GM23338 (cell line): ENCODE data around the gene NR1D1. TPM values are rescaled to one million over a fixed set of nuclear protein-coding genes. Genes with fewer than 3 reads are reported as not detected.

Experiments
- ATAC-seq: fragments of 200-7000 bp; cut with Tn5 transposase; 3 replicates; pipeline ENCODE4 v1.9.1; 2020
- DNase-seq: peaks from one replicate; pipeline ENCODE4 v3.0.0-alpha.2; 2015; ENCODE audit warnings: low spot score
- H2AFZ ChIP-seq: fragments of 200-600 bp; sonication (generic); 2 replicates; pipeline ENCODE4 v1.8.0; 2016; ENCODE audit warnings: antibody characterized with exemption, mild to moderate bottlenecking, moderate library complexity
- H3F3A ChIP-seq: fragments of 200-600 bp; sonication (generic); replicated peaks from 2 replicates; pipeline ENCODE4 v1.8.0; 2017; ENCODE audit warnings: antibody characterized with exemption, mixed run types, low read depth
- H3K27ac ChIP-seq: fragments of 200-600 bp; sonication (generic); 2 replicates; pipeline ENCODE4 v1.6.1; 2016; ENCODE audit warnings: low read depth
- H3K27me3 ChIP-seq: fragments of 200-600 bp; sonication (generic); 2 replicates; pipeline ENCODE4 v1.8.0; 2016; ENCODE audit warnings: mild to moderate bottlenecking, mixed run types, moderate library complexity; ENCODE audit not compliant: insufficient read depth
- H3K36me3 ChIP-seq: fragments of 200-600 bp; sonication (generic); 2 replicates; pipeline ENCODE4 v1.8.0; 2016; ENCODE audit warnings: mild to moderate bottlenecking; ENCODE audit not compliant: insufficient read depth
- H3K4me1 ChIP-seq: fragments of 200-600 bp; sonication (generic); 2 replicates; pipeline ENCODE4 v1.8.0; 2016; ENCODE audit warnings: mild to moderate bottlenecking, moderate library complexity; ENCODE audit not compliant: insufficient read depth
- H3K4me2 ChIP-seq: fragments of 200-600 bp; sonication (generic); 2 replicates; pipeline ENCODE4 v1.7.1; 2017; ENCODE audit warnings: mixed run types
- H3K4me3 ChIP-seq: fragments of 200-600 bp; sonication (generic); 2 replicates; pipeline ENCODE4 v1.6.1; 2016; ENCODE audit warnings: mixed run types
- H3K79me2 ChIP-seq: fragments of 200-600 bp; sonication (generic); replicated peaks from 2 replicates; pipeline ENCODE4 v1.8.0; 2017; ENCODE audit warnings: mild to moderate bottlenecking; ENCODE audit not compliant: insufficient read depth
- H3K9me2 ChIP-seq: fragments of 200-600 bp; sonication (generic); 2 replicates; pipeline ENCODE4 v1.8.0; 2017; ENCODE audit not compliant: insufficient read depth
- H4K20me1 ChIP-seq: fragments of 200-600 bp; sonication (generic); replicated peaks from 2 replicates; pipeline ENCODE4 v1.8.0; 2017; ENCODE audit warnings: mild to moderate bottlenecking; ENCODE audit not compliant: insufficient read depth
- H3K27ac Mint-ChIP-seq: 2 replicates; pipeline ENCODE4 v1.8.0; 2020; ENCODE audit warnings: inconsistent platforms, mild to moderate bottlenecking, moderate library complexity, mixed read lengths
- H3K27me3 Mint-ChIP-seq: 3 replicates; pipeline ENCODE4 v1.8.0; 2022; ENCODE audit warnings: low read depth, mild to moderate bottlenecking, moderate library complexity, mixed read lengths, inconsistent platforms; ENCODE audit not compliant: insufficient read depth, poor library complexity
- H3K36me3 Mint-ChIP-seq: 3 replicates; pipeline ENCODE4 v1.8.0; 2021; ENCODE audit warnings: low read depth, mild to moderate bottlenecking, inconsistent platforms, moderate library complexity, mixed read lengths
- H3K4me1 Mint-ChIP-seq: 3 replicates; pipeline ENCODE4 v1.8.0; 2020; ENCODE audit warnings: mild to moderate bottlenecking, inconsistent platforms, mixed read lengths
- H3K4me3 Mint-ChIP-seq: 3 replicates; pipeline ENCODE4 v1.8.0; 2021; ENCODE audit warnings: moderate library complexity, mild to moderate bottlenecking, inconsistent platforms, mixed read lengths
- H3K9me3 Mint-ChIP-seq: 3 replicates; pipeline ENCODE4 v1.8.0; 2020; ENCODE audit warnings: moderate library complexity, mild to moderate bottlenecking, inconsistent platforms, mixed read lengths
- CREB1 ChIP-seq: fragments of 250-450 bp; sonication (Bioruptor Pico); IDR thresholded peaks from 2 replicates; pipeline ENCODE4 v1.5.0; 2020; ENCODE audit warnings: low read depth, mild to moderate bottlenecking, moderate library complexity
- ETS1 ChIP-seq: IDR thresholded peaks from 2 replicates; pipeline ENCODE4 v1.6.1; 2016; ENCODE audit warnings: antibody characterized with exemption
- EZH2phosphoT487 ChIP-seq: fragments of 200-600 bp; sonication (generic); IDR thresholded peaks from one replicate; pipeline ENCODE4 v1.8.1; 2018; ENCODE audit warnings: antibody characterized with exemption; ENCODE audit not compliant: unreplicated experiment
- JUNB ChIP-seq: IDR thresholded peaks from one replicate; pipeline ENCODE4 v1.6.1; 2016; ENCODE audit warnings: antibody characterized with exemption; ENCODE audit not compliant: unreplicated experiment
- NANOG ChIP-seq: IDR thresholded peaks from 2 replicates; pipeline ENCODE4 v1.6.1; 2016; ENCODE audit warnings: antibody characterized with exemption, borderline replicate concordance
- STAT1 ChIP-seq: IDR thresholded peaks from one replicate; pipeline ENCODE4 v1.6.1; 2016; ENCODE audit warnings: antibody characterized with exemption; ENCODE audit not compliant: unreplicated experiment
- ZNF331 ChIP-seq: fragments of 250-450 bp; sonication (Bioruptor Pico); IDR thresholded peaks from 2 replicates; pipeline ENCODE4 v1.5.0; 2020; ENCODE audit warnings: low read depth, mild to moderate bottlenecking, moderate library complexity
- polyA plus RNA-seq: library from polyadenylated mRNA; unstranded; fragments of >200 nt; fragmentation: Nextera tagmentation; extraction: Ambion mirVana; gene quantifications from 2 replicates; pipeline ENCODE4 v1.2.1, GENCODE V29; 2016
- total RNA-seq: library from RNA; depleted of rRNA; stranded (reverse); fragments of >200 nt; shearing (Covaris generic); gene quantifications from 2 replicates; pipeline ENCODE4 v1.2.3, GENCODE V29; 2014
- TF ChIP-seq, protein P1 (sequence below): fragments of 250-450 bp; sonication (Bioruptor Pico); IDR thresholded peaks from 2 replicates; pipeline ENCODE4 v1.5.0; 2020; ENCODE audit warnings: mild to moderate bottlenecking, moderate library complexity

NR1D1 gene
- total and polyA plus RNA-seq, 2 experiments from 2014 or later = 3.3 to 4.2 TPM

DNA sequence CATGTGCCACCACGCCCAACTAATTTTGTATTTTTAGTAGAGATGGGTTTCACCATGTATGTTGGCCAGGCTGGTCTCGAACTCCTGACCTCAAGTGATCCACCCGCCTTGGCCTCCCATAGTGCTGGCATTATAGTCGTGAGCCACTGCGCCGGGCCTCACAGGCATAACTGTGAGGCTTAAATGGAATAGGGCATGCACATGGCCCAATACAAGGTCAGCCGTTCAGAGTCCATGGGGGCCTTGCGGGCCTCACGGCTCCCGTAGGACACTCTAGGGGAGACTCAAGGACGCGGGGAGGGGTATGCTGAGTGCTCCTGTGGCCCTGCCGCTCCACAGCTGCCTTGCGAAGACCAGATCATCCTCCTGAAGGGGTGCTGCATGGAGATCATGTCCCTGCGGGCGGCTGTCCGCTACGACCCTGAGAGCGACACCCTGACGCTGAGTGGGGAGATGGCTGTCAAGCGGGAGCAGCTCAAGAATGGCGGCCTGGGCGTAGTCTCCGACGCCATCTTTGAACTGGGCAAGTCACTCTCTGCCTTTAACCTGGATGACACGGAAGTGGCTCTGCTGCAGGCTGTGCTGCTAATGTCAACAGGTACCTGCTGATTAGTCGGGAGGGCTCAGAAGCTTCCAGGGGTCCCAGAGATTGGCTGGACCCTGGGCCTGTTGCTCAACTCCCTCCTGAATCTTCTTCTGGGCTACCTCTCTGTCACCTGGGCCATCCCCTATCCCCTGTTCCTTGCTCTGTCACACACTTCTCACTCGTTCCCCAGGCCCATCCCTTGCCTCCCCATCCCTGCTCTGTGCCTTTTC is 12.3 kb downstream of the NR1D1 start:
- Histone ChIP-seq H3K9me2 (no peaks in the 10 kb centered on the region), H3K27ac (no peak overlapping the region), H4K20me1 (no peaks in the 10 kb centered on the region), H3K36me3 (no peaks in the 10 kb centered on the region), H3K4me2 (no peak overlapping the region), H3K4me1 (peaks cover 16% of the 10 kb centered on the region; the same call in 1 of the 2 replicates), H3K79me2 (no peaks in the 10 kb centered on the region), H3K4me3 (no peak overlapping the region), H2AFZ (no peak overlapping the region), H3F3A (peaks cover 5% of the 10 kb centered on the region; the same call in 1 of the 2 replicates), H3K27me3 (no peaks in the 10 kb centered on the region)
- Mint-ChIP-seq H3K27me3 (peaks cover 13% of the 10 kb centered on the region), H3K27ac (no peak overlapping the region), H3K9me3 (no peaks in the 10 kb centered on the region), H3K4me1 (peaks cover 31% of the 10 kb centered on the region), H3K36me3 (peaks cover 21% of the 10 kb centered on the region), H3K4me3 (no peak overlapping the region)
- ATAC-seq (no peak), DNase-seq (no peak)
- TF ChIP-seq ETS1 = no peak

DNA sequence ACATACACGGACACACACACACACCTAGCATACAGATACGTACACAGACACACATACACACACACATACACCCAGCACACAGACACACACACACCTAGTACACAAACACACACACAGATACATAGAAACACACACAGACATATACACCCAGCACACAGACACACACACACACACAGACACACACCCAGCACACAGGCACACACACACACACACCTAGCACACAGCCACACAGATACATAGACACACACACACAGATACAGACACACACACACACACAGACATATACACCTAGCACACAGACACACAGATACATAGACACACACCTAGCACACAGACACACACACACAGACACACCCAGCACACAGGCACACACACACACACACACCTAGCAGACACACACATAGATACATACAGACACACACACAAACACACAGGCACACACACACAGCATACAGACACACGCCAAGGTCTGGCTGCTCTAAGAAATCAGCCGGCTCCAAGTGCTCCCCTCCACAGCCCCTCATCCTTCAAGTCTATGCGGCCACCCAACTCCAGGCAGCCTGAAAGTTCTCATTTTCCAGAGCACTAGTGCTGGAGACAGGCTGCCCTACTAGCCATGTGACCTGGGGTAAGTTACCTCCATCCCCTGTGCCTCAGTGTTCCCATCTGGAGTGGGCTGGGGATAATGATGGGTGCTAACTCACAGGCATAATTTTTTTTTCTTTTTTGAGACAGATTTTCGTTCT is 13.2 kb downstream of the NR1D1 start:
- Mint-ChIP-seq H3K4me1 (peaks cover 31% of the 10 kb centered on the region), H3K9me3 (no peaks in the 10 kb centered on the region), H3K36me3 (peaks cover 21% of the 10 kb centered on the region), H3K27ac (peak overlapping the region; percentile 20; the same call in 1 of the 2 replicates), H3K4me3 (no peak overlapping the region), H3K27me3 (peaks cover 13% of the 10 kb centered on the region)
- no peak for ATAC-seq
- peaks cover 9% of the 10 kb centered on the region; the same call in 1 of the 2 replicates for H3K4me1 ChIP-seq
- no peak overlapping the region for H3K27ac ChIP-seq
- no peak overlapping the region for H3K4me2 ChIP-seq
- no peak overlapping the region for H3K4me3 ChIP-seq
- no peaks in the 10 kb centered on the region for H3K79me2 ChIP-seq
- H2AFZ ChIP-seq = no peak overlapping the region
- H4K20me1 ChIP-seq = no peaks in the 10 kb centered on the region
- H3K9me2 ChIP-seq = no peaks in the 10 kb centered on the region
- H3K27me3 ChIP-seq = no peaks in the 10 kb centered on the region
- DNase-seq = no peak
- peaks cover 5% of the 10 kb centered on the region; the same call in 1 of the 2 replicates for H3F3A ChIP-seq
- H3K36me3 ChIP-seq = no peaks in the 10 kb centered on the region
- TF ChIP-seq ZNF331 (CRISPR knock-in tag) (no peak), CREB1 (CRISPR knock-in tag) (no peak), ETS1 (no peak), EZH2phosphoT487 (no peak), JUNB (no peak), NANOG (no peak), STAT1 (no peak)
- TF ChIP-seq, protein P1, sequence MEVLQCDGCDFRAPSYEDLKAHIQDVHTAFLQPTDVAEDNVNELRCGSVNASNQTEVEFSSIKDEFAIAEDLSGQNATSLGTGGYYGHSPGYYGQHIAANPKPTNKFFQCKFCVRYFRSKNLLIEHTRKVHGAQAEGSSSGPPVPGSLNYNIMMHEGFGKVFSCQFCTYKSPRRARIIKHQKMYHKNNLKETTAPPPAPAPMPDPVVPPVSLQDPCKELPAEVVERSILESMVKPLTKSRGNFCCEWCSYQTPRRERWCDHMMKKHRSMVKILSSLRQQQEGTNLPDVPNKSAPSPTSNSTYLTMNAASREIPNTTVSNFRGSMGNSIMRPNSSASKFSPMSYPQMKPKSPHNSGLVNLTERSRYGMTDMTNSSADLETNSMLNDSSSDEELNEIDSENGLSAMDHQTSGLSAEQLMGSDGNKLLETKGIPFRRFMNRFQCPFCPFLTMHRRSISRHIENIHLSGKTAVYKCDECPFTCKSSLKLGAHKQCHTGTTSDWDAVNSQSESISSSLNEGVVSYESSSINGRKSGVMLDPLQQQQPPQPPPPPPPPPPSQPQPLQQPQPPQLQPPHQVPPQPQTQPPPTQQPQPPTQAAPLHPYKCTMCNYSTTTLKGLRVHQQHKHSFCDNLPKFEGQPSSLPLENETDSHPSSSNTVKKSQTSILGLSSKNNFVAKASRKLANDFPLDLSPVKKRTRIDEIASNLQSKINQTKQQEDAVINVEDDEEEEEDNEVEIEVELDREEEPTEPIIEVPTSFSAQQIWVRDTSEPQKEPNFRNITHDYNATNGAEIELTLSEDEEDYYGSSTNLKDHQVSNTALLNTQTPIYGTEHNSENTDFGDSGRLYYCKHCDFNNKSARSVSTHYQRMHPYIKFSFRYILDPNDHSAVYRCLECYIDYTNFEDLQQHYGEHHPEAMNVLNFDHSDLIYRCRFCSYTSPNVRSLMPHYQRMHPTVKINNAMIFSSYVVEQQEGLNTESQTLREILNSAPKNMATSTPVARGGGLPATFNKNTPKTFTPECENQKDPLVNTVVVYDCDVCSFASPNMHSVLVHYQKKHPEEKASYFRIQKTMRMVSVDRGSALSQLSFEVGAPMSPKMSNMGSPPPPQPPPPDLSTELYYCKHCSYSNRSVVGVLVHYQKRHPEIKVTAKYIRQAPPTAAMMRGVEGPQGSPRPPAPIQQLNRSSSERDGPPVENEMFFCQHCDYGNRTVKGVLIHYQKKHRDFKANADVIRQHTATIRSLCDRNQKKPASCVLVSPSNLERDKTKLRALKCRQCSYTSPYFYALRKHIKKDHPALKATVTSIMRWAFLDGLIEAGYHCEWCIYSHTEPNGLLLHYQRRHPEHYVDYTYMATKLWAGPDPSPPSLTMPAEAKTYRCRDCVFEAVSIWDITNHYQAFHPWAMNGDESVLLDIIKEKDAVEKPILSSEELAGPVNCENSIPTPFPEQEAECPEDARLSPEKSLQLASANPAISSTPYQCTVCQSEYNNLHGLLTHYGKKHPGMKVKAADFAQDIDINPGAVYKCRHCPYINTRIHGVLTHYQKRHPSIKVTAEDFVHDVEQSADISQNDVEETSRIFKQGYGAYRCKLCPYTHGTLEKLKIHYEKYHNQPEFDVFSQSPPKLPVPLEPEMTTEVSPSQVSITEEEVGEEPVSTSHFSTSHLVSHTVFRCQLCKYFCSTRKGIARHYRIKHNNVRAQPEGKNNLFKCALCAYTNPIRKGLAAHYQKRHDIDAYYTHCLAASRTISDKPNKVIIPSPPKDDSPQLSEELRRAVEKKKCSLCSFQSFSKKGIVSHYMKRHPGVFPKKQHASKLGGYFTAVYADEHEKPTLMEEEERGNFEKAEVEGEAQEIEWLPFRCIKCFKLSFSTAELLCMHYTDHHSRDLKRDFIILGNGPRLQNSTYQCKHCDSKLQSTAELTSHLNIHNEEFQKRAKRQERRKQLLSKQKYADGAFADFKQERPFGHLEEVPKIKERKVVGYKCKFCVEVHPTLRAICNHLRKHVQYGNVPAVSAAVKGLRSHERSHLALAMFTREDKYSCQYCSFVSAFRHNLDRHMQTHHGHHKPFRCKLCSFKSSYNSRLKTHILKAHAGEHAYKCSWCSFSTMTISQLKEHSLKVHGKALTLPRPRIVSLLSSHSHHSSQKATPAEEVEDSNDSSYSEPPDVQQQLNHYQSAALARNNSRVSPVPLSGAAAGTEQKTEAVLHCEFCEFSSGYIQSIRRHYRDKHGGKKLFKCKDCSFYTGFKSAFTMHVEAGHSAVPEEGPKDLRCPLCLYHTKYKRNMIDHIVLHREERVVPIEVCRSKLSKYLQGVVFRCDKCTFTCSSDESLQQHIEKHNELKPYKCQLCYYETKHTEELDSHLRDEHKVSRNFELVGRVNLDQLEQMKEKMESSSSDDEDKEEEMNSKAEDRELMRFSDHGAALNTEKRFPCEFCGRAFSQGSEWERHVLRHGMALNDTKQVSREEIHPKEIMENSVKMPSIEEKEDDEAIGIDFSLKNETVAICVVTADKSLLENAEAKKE = no peak
